Measurements from ENCODE around the gene IKZF1.

Gene IKZF1

DNA sequence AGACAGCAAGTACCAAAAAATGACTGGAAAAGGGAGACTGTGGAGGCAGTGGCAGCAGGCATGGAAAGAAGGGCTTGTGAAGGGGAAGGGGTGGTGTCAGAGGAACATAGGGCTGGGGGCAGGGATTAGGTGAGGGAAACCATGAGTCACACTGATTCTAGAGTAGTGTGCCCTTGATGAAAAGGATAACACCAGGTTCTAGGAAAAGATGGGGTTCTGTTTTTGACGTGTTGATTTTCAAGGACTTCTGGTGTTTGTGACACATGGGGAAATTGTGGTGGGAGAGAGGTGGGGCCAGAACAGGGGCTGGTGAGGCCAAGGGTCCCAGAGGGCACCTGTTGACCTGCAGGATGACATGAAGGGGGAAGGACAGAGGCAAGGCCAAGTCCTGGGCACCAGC is 88.6 kb downstream of the IKZF1 start:
- H3K79me2 ChIP-seq (ENCODE audit: insufficient read depth, low read length) = peaks cover 45% of the 10 kb centered on the region
- H4K20me1 ChIP-seq (ENCODE audit: low read depth, low read length) = peaks cover 20% of the 10 kb centered on the region
- no peak overlapping the region for H2AFZ ChIP-seq (ENCODE audit: low read depth, low read length, severe bottlenecking)
- no peak overlapping the region for H3K9ac ChIP-seq (ENCODE audit: low read length)
- peaks cover 28% of the 10 kb centered on the region for H3F3A ChIP-seq (ENCODE audit: insufficient read depth)
- no peaks in the 10 kb centered on the region for H3K9me3 ChIP-seq (ENCODE audit: insufficient read depth, low read length)
- peaks cover 76% of the 10 kb centered on the region for H3K36me3 ChIP-seq (ENCODE audit: low read length)
- H3K9me2 ChIP-seq (replicated peaks; ENCODE audit: insufficient read depth, low read length) = no peaks in the 10 kb centered on the region
- H3K4me3 ChIP-seq (ENCODE audit: insufficient read depth, low read length, poor library complexity, severe bottlenecking) = no peak overlapping the region
- no peak overlapping the region; the same call in 1 of the 2 replicates for H3K27ac ChIP-seq (ENCODE audit: low read depth, low read length)
- no peak for TF ChIP-seq EZH2phosphoT487 (conservative IDR thresholded peaks at IDR 0.05; ENCODE audit: low read length)
- TF ChIP-seq, protein P1, sequence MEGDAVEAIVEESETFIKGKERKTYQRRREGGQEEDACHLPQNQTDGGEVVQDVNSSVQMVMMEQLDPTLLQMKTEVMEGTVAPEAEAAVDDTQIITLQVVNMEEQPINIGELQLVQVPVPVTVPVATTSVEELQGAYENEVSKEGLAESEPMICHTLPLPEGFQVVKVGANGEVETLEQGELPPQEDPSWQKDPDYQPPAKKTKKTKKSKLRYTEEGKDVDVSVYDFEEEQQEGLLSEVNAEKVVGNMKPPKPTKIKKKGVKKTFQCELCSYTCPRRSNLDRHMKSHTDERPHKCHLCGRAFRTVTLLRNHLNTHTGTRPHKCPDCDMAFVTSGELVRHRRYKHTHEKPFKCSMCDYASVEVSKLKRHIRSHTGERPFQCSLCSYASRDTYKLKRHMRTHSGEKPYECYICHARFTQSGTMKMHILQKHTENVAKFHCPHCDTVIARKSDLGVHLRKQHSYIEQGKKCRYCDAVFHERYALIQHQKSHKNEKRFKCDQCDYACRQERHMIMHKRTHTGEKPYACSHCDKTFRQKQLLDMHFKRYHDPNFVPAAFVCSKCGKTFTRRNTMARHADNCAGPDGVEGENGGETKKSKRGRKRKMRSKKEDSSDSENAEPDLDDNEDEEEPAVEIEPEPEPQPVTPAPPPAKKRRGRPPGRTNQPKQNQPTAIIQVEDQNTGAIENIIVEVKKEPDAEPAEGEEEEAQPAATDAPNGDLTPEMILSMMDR (IDR thresholded peaks at IDR 0.05; ENCODE audit: insufficient read depth, low read length, poor library complexity, severe bottlenecking) = no peak
- no peaks in the 10 kb centered on the region for H3K27me3 ChIP-seq (ENCODE audit: low read length)
- H3K4me2 ChIP-seq (ENCODE audit: low read depth, low read length, poor library complexity, severe bottlenecking) = no peak overlapping the region

DNA sequence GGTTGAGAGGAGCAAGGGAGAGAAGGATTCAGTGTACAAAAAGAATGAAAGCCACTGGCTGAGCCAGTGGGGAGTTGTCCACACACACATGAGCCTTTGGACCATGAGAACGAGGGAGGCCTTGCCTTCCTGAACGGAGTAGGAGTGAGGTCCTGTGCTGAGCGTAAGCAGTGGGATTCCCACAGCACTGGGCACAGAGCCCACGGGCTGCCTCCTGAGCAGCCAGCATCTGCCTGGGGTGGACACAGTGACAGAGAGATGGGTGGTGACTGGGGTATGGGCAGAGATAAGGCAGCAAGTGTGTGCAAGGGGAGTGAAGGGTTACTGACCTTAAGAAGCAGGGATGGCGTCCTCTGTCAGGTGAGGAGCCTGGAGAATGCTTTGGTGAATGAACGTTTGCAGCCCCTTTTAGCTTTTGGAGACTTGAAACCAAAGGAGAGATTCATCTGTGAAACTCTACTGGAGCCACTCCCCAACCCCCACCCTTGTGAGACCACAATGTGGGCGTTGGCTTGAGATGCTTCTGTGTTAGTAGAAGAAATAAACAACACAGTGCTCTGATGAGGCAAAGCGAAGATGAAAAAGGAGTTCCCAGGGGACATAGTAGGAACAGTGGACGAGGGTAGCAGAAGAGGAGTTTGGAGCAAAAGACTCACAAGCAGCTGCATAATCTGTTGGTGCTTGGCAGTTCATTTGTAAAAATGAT is 89.2 kb downstream of the IKZF1 start:
- no peak overlapping the region for H2AFZ ChIP-seq (ENCODE audit: low read depth, low read length, severe bottlenecking)
- H3F3A ChIP-seq (ENCODE audit: insufficient read depth) = peaks cover 28% of the 10 kb centered on the region
- no peak overlapping the region for H3K4me2 ChIP-seq (ENCODE audit: low read depth, low read length, poor library complexity, severe bottlenecking)
- H3K27ac ChIP-seq (ENCODE audit: low read depth, low read length) = no peak overlapping the region; the same call in 1 of the 2 replicates
- no peaks in the 10 kb centered on the region for H3K9me2 ChIP-seq (replicated peaks; ENCODE audit: insufficient read depth, low read length)
- H3K4me3 ChIP-seq (ENCODE audit: insufficient read depth, low read length, poor library complexity, severe bottlenecking) = no peak overlapping the region
- peaks cover 76% of the 10 kb centered on the region for H3K36me3 ChIP-seq (ENCODE audit: low read length)
- peaks cover 44% of the 10 kb centered on the region for H3K79me2 ChIP-seq (ENCODE audit: insufficient read depth, low read length)
- TF ChIP-seq, protein P1 (IDR thresholded peaks at IDR 0.05; ENCODE audit: insufficient read depth, low read length, poor library complexity, severe bottlenecking) = no peak
- TF ChIP-seq EZH2phosphoT487 (conservative IDR thresholded peaks at IDR 0.05; ENCODE audit: low read length) = no peak
- H3K27me3 ChIP-seq (ENCODE audit: low read length) = no peaks in the 10 kb centered on the region
- H3K9me3 ChIP-seq (ENCODE audit: insufficient read depth, low read length) = no peaks in the 10 kb centered on the region
- no peak overlapping the region for H3K9ac ChIP-seq (ENCODE audit: low read length)
- H4K20me1 ChIP-seq (ENCODE audit: low read depth, low read length) = peaks cover 20% of the 10 kb centered on the region

DNA sequence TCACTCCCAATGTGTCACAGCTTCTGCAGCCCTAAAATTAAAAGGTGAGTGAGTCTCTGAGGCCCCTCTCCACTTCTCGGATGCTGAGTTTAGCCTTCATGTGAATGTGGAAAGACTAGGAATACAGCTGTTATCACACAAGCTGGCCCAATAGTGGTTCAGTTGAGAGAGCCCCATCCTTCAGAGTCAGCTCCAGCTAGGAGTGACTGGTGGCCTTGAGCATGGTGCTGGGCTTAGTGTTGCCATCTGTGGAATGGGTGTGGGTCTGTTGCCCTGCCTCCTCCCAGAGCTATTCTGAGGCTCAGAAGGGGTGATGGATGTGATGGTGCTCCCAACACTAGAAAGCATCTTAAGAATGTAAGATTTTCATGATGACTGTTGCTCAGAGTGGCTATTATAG is 89.8 kb downstream of the IKZF1 start:
- no peak overlapping the region for H3K4me3 ChIP-seq (ENCODE audit: insufficient read depth, low read length, poor library complexity, severe bottlenecking)
- TF ChIP-seq, protein P1 (IDR thresholded peaks at IDR 0.05; ENCODE audit: insufficient read depth, low read length, poor library complexity, severe bottlenecking) = no peak
- TF ChIP-seq EZH2phosphoT487 (conservative IDR thresholded peaks at IDR 0.05; ENCODE audit: low read length) = no peak
- no peaks in the 10 kb centered on the region for H3K27me3 ChIP-seq (ENCODE audit: low read length)
- no peak overlapping the region for H2AFZ ChIP-seq (ENCODE audit: low read depth, low read length, severe bottlenecking)
- no peak overlapping the region for H3K4me2 ChIP-seq (ENCODE audit: low read depth, low read length, poor library complexity, severe bottlenecking)
- peaks cover 38% of the 10 kb centered on the region for H3K79me2 ChIP-seq (ENCODE audit: insufficient read depth, low read length)
- peaks cover 74% of the 10 kb centered on the region for H3K36me3 ChIP-seq (ENCODE audit: low read length)
- H3K9ac ChIP-seq (ENCODE audit: low read length) = no peak overlapping the region
- peaks cover 20% of the 10 kb centered on the region for H4K20me1 ChIP-seq (ENCODE audit: low read depth, low read length)
- H3K9me3 ChIP-seq (ENCODE audit: insufficient read depth, low read length) = no peaks in the 10 kb centered on the region
- no peaks in the 10 kb centered on the region for H3K9me2 ChIP-seq (replicated peaks; ENCODE audit: insufficient read depth, low read length)
- H3K27ac ChIP-seq (ENCODE audit: low read depth, low read length) = no peak overlapping the region
- peaks cover 28% of the 10 kb centered on the region for H3F3A ChIP-seq (ENCODE audit: insufficient read depth)

All from SU-DHL-6 (cell line).